Psoas muscle (tissue), 8 donors: Measurements from ENCODE around the gene B4GALT1. TPM values are rescaled to one million over a fixed set of nuclear protein-coding genes. Genes with fewer than 3 reads are reported as not detected.

ENCODE experiments used
- ATAC-seq, 4 donors: fragments of 200-7000 bp; cut with Tn5 transposase; one replicate each; pipeline ENCODE4 v1.9.1; 2020; ENCODE audit warnings: moderate library complexity in 3 of 4, mild to moderate bottlenecking in 2 of 4
- DNase-seq, 2 donors: peaks; one replicate each; pipeline ENCODE4 v3.0.0-alpha.2; 2020
- H3K27ac ChIP-seq: fragments of 200-600 bp; one replicate; pipeline ENCODE4 v1.8.0; 2022
- H3K27me3 ChIP-seq, 3 donors: fragments of 200-600 bp in 1 of 3; one replicate each; pipeline versions ENCODE4 v1.6.1 to v1.8.0; 2013 to 2022; ENCODE audit warnings: low read length in 2 of 3, mild to moderate bottlenecking in 2 of 3, moderate library complexity in 1 of 3; ENCODE audit not compliant: insufficient read depth in 3 of 3
- H3K36me3 ChIP-seq, 2 donors: fragments of 200-600 bp in 1 of 2; one replicate each; pipeline versions ENCODE4 v1.6.1 to v1.8.0; 2013 to 2022; ENCODE audit warnings: low read depth in 1 of 2, mild to moderate bottlenecking in 1 of 2, moderate library complexity in 1 of 2; ENCODE audit not compliant: insufficient read depth in 1 of 2
- H3K4me1 ChIP-seq: fragments of 200-600 bp; one replicate; pipeline ENCODE4 v1.8.0; 2022
- H3K4me3 ChIP-seq: fragments of 200-600 bp; one replicate; pipeline ENCODE4 v1.8.0; 2022; ENCODE audit warnings: mild to moderate bottlenecking
- H3K9me3 ChIP-seq: fragments of 200-600 bp; one replicate; pipeline ENCODE4 v1.8.0; 2022
- CTCF ChIP-seq: fragments of 200-600 bp; IDR thresholded peaks from one replicate; pipeline ENCODE4 v1.8.0; 2022; ENCODE audit warnings: antibody characterized with exemption
- WGBS, 3 donors: extraction: QIAGEN DNeasy Blood & Tissue Kit; methylation state at CpG; one replicate each; pipeline versions ENCODE4 v1.1.6 to v1.1.7; 2013; 5-methylcytosine and 5-hydroxymethylcytosine counted together
- intact Hi-C, 2 donors: fragments of 100-400 bp; cut with DNase I; formaldehyde crosslinking; loops; one replicate each; pipeline versions ENCODE4 v1.11.0 to v1.14.2; 2022
- polyA plus RNA-seq, 3 donors: library from polyadenylated mRNA; stranded (reverse); fragments of 200-250 nt; gene quantifications; one replicate each; pipeline ENCODE4 v1.2.3, GENCODE V29; 2013
- total RNA-seq, 4 donors: library from RNA; stranded (reverse); fragmentation: NEBNext Ultra II Directional in 2 of 4; extraction: Animal tissue kit (Norgen Biotek cat#: 25700) in 2 of 4; gene quantifications; one replicate each; pipeline versions ENCODE4 v1.2.1 to v1.2.4, GENCODE V29; 2021 to 2023
- donor health status: healthy with polysubstance abuse.
- donor health status: DM: no; HTN: no; CAD: no; lungs with moderate emphysema.
- donor health status: Bipolar disorder and iron deficiency.
- donor health status: healthy.
- donor health status: DM: yes; HTN: yes; CAD: no.
- donor health status: DM: no; HTN: no; CAD: no.
- donor health status: DM: no; HTN: no; CAD: no.
- donor health status: DM: yes; HTN: yes; CAD: no.

The B4GALT1 gene
- total and polyA plus RNA-seq, 7 donors = 13.0 to 28.1 (median 22.3) TPM

- Histone ChIP-seq H3K27ac (no peak overlapping the region), H3K27me3 (no peaks in the 10 kb centered on the region), H3K36me3 (no peaks in the 10 kb centered on the region), H3K4me1 (peaks cover 81% of the 10 kb centered on the region), H3K4me3 (no peak overlapping the region), H3K9me3 (no peaks in the 10 kb centered on the region)
- no peak for TF ChIP-seq CTCF
- WGBS, 3 donors = 86 to 98% (median 95%) methylated on average over 2 of the region's 2 CpGs
- no peak for DNase-seq
- intact Hi-C loops = no loop called here
- no peak for ATAC-seq
These were observed 23.9 kb downstream of the B4GALT1 start for GRCh38 chr9:33143241-33143661.

- no peak overlapping the region for H3K4me3 ChIP-seq
- no peak for ATAC-seq
- no peak overlapping the region for H3K27ac ChIP-seq
- peaks cover 84% of the 10 kb centered on the region for H3K4me1 ChIP-seq
- no peak for TF ChIP-seq CTCF
- 74 to 81% (median 81%) methylated on average over 5 of the region's 5 CpGs for WGBS, 3 donors
- H3K27me3 ChIP-seq = no peaks in the 10 kb centered on the region
- H3K9me3 ChIP-seq = no peaks in the 10 kb centered on the region
- intact Hi-C loops = no loop called here
- no peaks in the 10 kb centered on the region for H3K36me3 ChIP-seq
- DNase-seq = peak in 1 of 2 donors; percentile 56
These were observed 24.6 kb downstream of the B4GALT1 start for GRCh38 chr9:33142535-33142934.

- Histone ChIP-seq H3K27me3 (no peaks in the 10 kb centered on the region), H3K9me3 (no peaks in the 10 kb centered on the region), H3K36me3 (no peaks in the 10 kb centered on the region), H3K4me1 (peaks cover 73% of the 10 kb centered on the region), H3K4me3 (peak overlapping the region; percentile 45), H3K27ac (peak overlapping the region; percentile 72)
- whole genome bisulfite sequencing, 3 donors = 45 to 68% (median 48%) methylated on average over 9 of the region's 9 CpGs
- ATAC-seq (peak in 3 of 4 donors; percentile 13 to 19 (median 15)), DNase-seq (no peak)
- intact Hi-C loops = no loop called here
- no peak for TF ChIP-seq CTCF
These were observed 26.5 kb downstream of the B4GALT1 start for GRCh38 chr9:33140401-33141360.

GRCh38 chr9:33139421-33140228, 27.5 kb downstream of the B4GALT1 start:
- intact Hi-C loops = loop anchor here in 1 of 2 donors (2.0 to 5.0 kb wide), 2 partner anchors 37 to 59 kb away; no protein-coding TSS in a partner anchor
- WGBS, 3 donors = 11 to 26% (median 14%) methylated on average over 18 of the region's 18 CpGs
- no peak for TF ChIP-seq CTCF
- H3K4me3 ChIP-seq = peak overlapping the region; percentile 45
- peaks cover 75% of the 10 kb centered on the region for H3K4me1 ChIP-seq
- H3K27ac ChIP-seq = peak overlapping the region; percentile 72
- DNase-seq (peak; percentile 85 to 89), ATAC-seq (peak; percentile 89 to 94 (median 92))
- H3K36me3 ChIP-seq = peaks cover 0 to 7% of the 10 kb centered on the region in 2 donors
- no peaks in the 10 kb centered on the region for H3K27me3 ChIP-seq
- no peaks in the 10 kb centered on the region for H3K9me3 ChIP-seq
